Thymus (tissue), 11 donors: ENCODE measurements around the gene ZBTB20. TPM values are rescaled to one million over a fixed set of nuclear protein-coding genes. Genes with fewer than 3 reads are reported as not detected.
"Not testable (repeated sequence)": the region's sequence is repeated elsewhere in the genome, so short reads cannot be mapped to it uniquely, and the experiment has no call there.

Experiments
- DNase-seq, 9 donors: peaks; one replicate each; pipeline ENCODE4 v3.0.0-alpha.2; 2013; ENCODE audit warnings: low spot score in 9 of 9, low read depth in 6 of 9, missing footprints in 1 of 9
- H3K27ac ChIP-seq, 2 donors: one replicate each; pipeline ENCODE4 v1.5.1; 2013; ENCODE audit warnings: control low read depth in 1 of 2, low read depth in 1 of 2, low read length in 1 of 2, mild to moderate bottlenecking in 1 of 2, moderate library complexity in 1 of 2
- H3K27me3 ChIP-seq, 2 donors: one replicate each; pipeline ENCODE4 v1.5.1; 2013; ENCODE audit warnings: low read length in 1 of 2; ENCODE audit not compliant: control insufficient read depth in 2 of 2, insufficient read depth in 1 of 2
- H3K36me3 ChIP-seq, 2 donors: one replicate each; pipeline ENCODE4 v1.5.1; 2013; ENCODE audit warnings: low read length in 1 of 2, mild to moderate bottlenecking in 1 of 2, moderate library complexity in 1 of 2; ENCODE audit not compliant: control insufficient read depth in 2 of 2, insufficient read depth in 2 of 2
- H3K4me1 ChIP-seq, 2 donors: one replicate each; pipeline ENCODE4 v1.5.1; 2013; ENCODE audit warnings: low read length in 2 of 2; ENCODE audit not compliant: control insufficient read depth in 2 of 2, insufficient read depth in 2 of 2
- H3K4me3 ChIP-seq, 2 donors: one replicate each; pipeline ENCODE4 v1.5.1; 2013; ENCODE audit warnings: low read length in 2 of 2, control low read depth in 1 of 2, mild to moderate bottlenecking in 1 of 2
- H3K9me3 ChIP-seq, 2 donors: one replicate each; pipeline ENCODE4 v1.5.1; 2013; ENCODE audit warnings: low read length in 1 of 2, mild to moderate bottlenecking in 1 of 2; ENCODE audit not compliant: control insufficient read depth in 2 of 2, insufficient read depth in 1 of 2
- WGBS: extraction: QIAGEN DNeasy Blood & Tissue Kit; methylation state at CpG from one replicate; pipeline ENCODE4 v1.1.7; 2013; 5-methylcytosine and 5-hydroxymethylcytosine counted together
- polyA plus RNA-seq: library from polyadenylated mRNA; stranded (reverse); fragments of 200-250 nt; gene quantifications from one replicate; pipeline ENCODE4 v1.2.3, GENCODE V29; 2013
- total RNA-seq: library from RNA; stranded (reverse); fragments of 120-200 nt; gene quantifications from one replicate; pipeline ENCODE4 v1.2.4, GENCODE V29; 2013
- donor health status: healthy.

ZBTB20 gene
- total and polyA plus RNA-seq, 2 donors, result 1.2 to 8.9 TPM

GRCh38 chr3:115120597-115120996 is 26.5 kb downstream of the ZBTB20 start:
- WGBS, result 99% methylated on average over 1 of the region's 1 CpG
- no peak for DNase-seq

GRCh38 chr3:115113367-115113766 is 33.7 kb downstream of the ZBTB20 start:
- Histone ChIP-seq H3K9me3 (no peaks in the 10 kb centered on the region), H3K4me1 (no peaks in the 10 kb centered on the region), H3K27me3 (no peaks in the 10 kb centered on the region), H3K36me3 (no peaks in the 10 kb centered on the region), H3K4me3 (no peak overlapping the region), H3K27ac (no peak overlapping the region)
- 98% methylated on average over 1 of the region's 1 CpG for WGBS
- DNase-seq, result no peak

More at GRCh38 chr3:115120597-115120996, 26.5 kb downstream of the ZBTB20 start:
- no peaks in the 10 kb centered on the region for H3K4me1 ChIP-seq
- H3K4me3 ChIP-seq, result no peak overlapping the region
- H3K9me3 ChIP-seq, result no peaks in the 10 kb centered on the region
- no peaks in the 10 kb centered on the region for H3K36me3 ChIP-seq
- no peak overlapping the region for H3K27ac ChIP-seq
- no peaks in the 10 kb centered on the region for H3K27me3 ChIP-seq

GRCh38 chr3:115111632-115112031 is 35.5 kb downstream of the ZBTB20 start:
- Histone ChIP-seq H3K36me3 (no peaks in the 10 kb centered on the region), H3K4me3 (no peak overlapping the region), H3K9me3 (no peaks in the 10 kb centered on the region), H3K4me1 (no peaks in the 10 kb centered on the region), H3K27ac (no peak overlapping the region), H3K27me3 (no peaks in the 10 kb centered on the region)
- WGBS, result 99% methylated on average over 1 of the region's 1 CpG
- DNase-seq, result no peak

GRCh38 chr3:115110830-115111229 is 36.3 kb downstream of the ZBTB20 start:
- no peak for DNase-seq
- WGBS, result 97% methylated on average over 5 of the region's 5 CpGs

DNA sequence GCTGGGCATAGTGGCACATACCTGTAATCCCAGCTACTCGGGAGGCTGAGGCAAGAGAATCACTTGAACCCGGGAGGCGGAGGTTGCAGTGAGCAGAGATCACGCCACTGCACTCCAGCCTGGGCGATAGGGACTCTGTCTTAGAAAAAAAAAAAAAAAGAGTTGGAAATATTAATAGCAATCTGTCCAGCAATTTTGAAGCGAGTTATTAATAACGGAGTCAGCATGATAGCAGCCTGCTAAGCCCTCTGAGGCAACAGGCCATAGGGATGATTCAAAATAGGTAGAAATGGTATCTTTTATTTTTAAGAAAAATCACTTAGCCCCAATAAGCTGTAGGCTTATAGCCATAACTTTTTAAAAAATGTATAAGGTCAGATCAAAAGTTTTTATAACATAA is 37.0 kb downstream of the ZBTB20 start:
- not testable (repeated sequence) for H3K4me1 ChIP-seq, H3K27ac ChIP-seq, H3K4me3 ChIP-seq, H3K27me3 ChIP-seq, H3K9me3 ChIP-seq, H3K36me3 ChIP-seq, DNase-seq
- over 99% methylated on average over 7 of the region's 7 CpGs for WGBS

More at GRCh38 chr3:115110830-115111229, 36.3 kb downstream of the ZBTB20 start:
- Histone ChIP-seq H3K27ac (no peak overlapping the region), H3K9me3 (no peaks in the 10 kb centered on the region), H3K27me3 (no peaks in the 10 kb centered on the region), H3K4me3 (no peak overlapping the region), H3K36me3 (no peaks in the 10 kb centered on the region), H3K4me1 (no peaks in the 10 kb centered on the region)

DNA sequence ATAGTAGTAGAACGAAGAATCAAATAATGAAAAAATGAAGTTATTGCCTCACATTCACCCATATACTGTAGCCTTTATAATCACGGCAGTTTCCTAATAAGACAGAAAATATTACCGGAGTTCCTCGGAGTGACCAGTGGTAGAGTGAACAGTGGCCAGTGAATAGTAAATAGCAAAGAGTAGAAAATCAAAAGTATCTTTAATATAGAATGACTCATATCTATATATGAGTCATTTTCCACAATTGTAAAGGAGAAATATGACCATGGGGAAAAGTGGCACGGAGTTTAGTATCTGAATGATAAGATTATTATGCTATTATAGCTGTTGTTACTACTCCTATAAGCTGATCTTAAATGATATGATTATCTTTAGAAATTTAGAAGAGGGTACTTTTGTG is 38.5 kb downstream of the ZBTB20 start:
- no peak for DNase-seq
- WGBS, result 97% methylated on average over 5 of the region's 5 CpGs
- Histone ChIP-seq H3K9me3 (no peaks in the 10 kb centered on the region), H3K4me3 (no peak overlapping the region), H3K27ac (no peak overlapping the region), H3K27me3 (no peaks in the 10 kb centered on the region), H3K4me1 (no peaks in the 10 kb centered on the region), H3K36me3 (no peaks in the 10 kb centered on the region)

DNA sequence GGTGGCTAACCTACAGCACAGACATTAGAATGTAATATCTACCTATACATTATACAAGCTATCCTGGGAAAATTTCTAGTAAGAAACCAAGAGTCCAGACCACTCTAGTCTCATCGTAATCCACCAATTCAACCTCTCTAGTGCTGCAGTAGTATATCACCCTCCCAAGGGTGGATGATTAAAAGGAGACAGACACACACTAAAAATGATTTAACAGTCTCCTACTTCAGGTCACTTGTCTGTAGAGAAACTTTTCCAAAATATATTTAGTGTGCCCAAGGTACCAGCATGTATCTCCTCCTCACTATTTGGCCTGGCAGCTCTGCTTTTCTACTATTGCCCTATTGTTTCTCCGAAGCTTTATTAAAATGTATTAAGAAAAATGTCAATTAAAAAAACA is 45.0 kb downstream of the ZBTB20 start:
- H3K36me3 ChIP-seq, result no peaks in the 10 kb centered on the region
- H3K27ac ChIP-seq, result no peak overlapping the region
- no peaks in the 10 kb centered on the region for H3K9me3 ChIP-seq
- DNase-seq, result no peak
- H3K4me3 ChIP-seq, result no peak overlapping the region
- 96% methylated on average over 2 of the region's 2 CpGs for WGBS
- no peaks in the 10 kb centered on the region for H3K27me3 ChIP-seq
- H3K4me1 ChIP-seq, result peaks cover 0 to 2% of the 10 kb centered on the region in 2 donors

GRCh38 chr3:115100806-115101205 is 46.3 kb downstream of the ZBTB20 start:
- Histone ChIP-seq H3K4me3 (peak overlapping the region; percentile 37 to 47), H3K36me3 (no peaks in the 10 kb centered on the region), H3K4me1 (peaks cover 0 to 2% of the 10 kb centered on the region in 2 donors), H3K9me3 (no peaks in the 10 kb centered on the region), H3K27ac (peak overlapping the region in 1 of 2 donors; percentile 83), H3K27me3 (no peaks in the 10 kb centered on the region)
- 87% methylated on average over 2 of the region's 2 CpGs for WGBS
- peak in 1 of 9 donors; percentile 25 for DNase-seq

DNA sequence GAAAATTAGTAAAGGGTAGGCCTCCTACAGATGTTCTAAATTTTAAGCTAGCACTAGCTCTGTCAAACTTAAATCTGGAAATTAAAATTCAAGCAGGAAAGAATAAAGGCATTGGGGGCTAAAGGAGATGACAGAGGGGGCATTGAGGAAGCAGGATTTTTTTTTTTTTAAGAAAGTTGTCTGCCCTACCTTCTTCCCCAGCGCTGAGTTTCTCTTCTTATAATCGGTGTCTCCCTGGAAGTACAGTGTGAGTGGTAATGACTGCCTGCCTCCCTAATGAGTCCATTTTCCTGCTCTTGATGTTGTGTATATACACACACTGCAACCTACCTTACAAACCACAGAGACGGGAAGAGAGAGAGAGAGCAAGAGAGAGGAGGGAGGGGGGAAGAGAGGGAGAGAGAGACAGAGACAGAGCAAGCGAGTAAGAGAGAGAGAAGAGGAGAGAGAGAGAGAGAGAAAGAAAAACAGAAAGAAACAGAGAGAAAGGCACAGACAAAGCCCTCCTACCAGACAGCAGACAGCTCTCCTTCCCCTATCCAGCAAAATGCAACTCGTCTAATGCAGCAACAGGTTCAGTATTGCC is 47.0 kb downstream of the ZBTB20 start:
- Histone ChIP-seq H3K9me3 (no peaks in the 10 kb centered on the region), H3K4me3 (peak overlapping the region; percentile 37 to 47), H3K36me3 (no peaks in the 10 kb centered on the region), H3K4me1 (peaks cover 0 to 2% of the 10 kb centered on the region in 2 donors), H3K27ac (peak overlapping the region; percentile 79 to 83), H3K27me3 (no peaks in the 10 kb centered on the region)
- peak; percentile 33 to 82 (median 58) for DNase-seq
- under 1% methylated on average over 5 of the region's 5 CpGs for WGBS
